NCI-H510A treated with DMSO at 0.1 percent for 48 hours (cell line): ENCODE results near the gene CYP4A22.
"Not testable (repeated sequence)": the region's sequence is repeated elsewhere in the genome, so short reads cannot be mapped to it uniquely, and the experiment has no call there.

Experiments used
- DNase-seq: peaks from one replicate; lab custom pipeline; 2025; lab: John Stamatoyannopoulos, UW

The CYP4A22 gene

GRCh38 chr1:47184822-47185677 lies 47.8 kb downstream of the CYP4A22 start:
- DNase-seq = no peak

- no peak for DNase-seq
Observed at GRCh38 chr1:47186267-47187185, 49.3 kb downstream of the CYP4A22 start.

GRCh38 chr1:47187231-47187925 lies 50.1 kb downstream of the CYP4A22 start:
- DNase-seq = no peak

- no peak for DNase-seq
Observed at GRCh38 chr1:47187926-47188250, 50.6 kb downstream of the CYP4A22 start.

GRCh38 chr1:47188791-47189785 lies 51.8 kb downstream of the CYP4A22 start:
- no peak for DNase-seq

- DNase-seq = no peak
Observed at GRCh38 chr1:47189844-47190508, 52.7 kb downstream of the CYP4A22 start, which contains the start of gene PDZK1IP1. TSS of gene PDZK1IP1 (minus strand) at chr1:47190036. CDS start at chr1:47189932, 104 bp downstream.

GRCh38 chr1:47190509-47190855 lies 53.2 kb downstream of the CYP4A22 start:
- DNase-seq = no peak

GRCh38 chr1:47190857-47191256 lies 53.6 kb downstream of the CYP4A22 start:
- no peak for DNase-seq

- DNase-seq = no peak
Observed at GRCh38 chr1:47191940-47192457, 54.8 kb downstream of the CYP4A22 start.

GRCh38 chr1:47192458-47193384 lies 55.5 kb downstream of the CYP4A22 start:
- DNase-seq = peak; percentile 72

GRCh38 chr1:47193496-47193895 lies 56.3 kb downstream of the CYP4A22 start:
- DNase-seq = not testable (repeated sequence)

GRCh38 chr1:47194311-47194710 lies 57.1 kb downstream of the CYP4A22 start:
- no peak for DNase-seq

GRCh38 chr1:47195981-47196380 lies 58.7 kb downstream of the CYP4A22 start:
- not testable (repeated sequence) for DNase-seq

GRCh38 chr1:47196622-47197021 lies 59.4 kb downstream of the CYP4A22 start:
- DNase-seq = no peak

- no peak for DNase-seq
Observed at GRCh38 chr1:47198214-47198613, 61.0 kb downstream of the CYP4A22 start.
